ENCODE measurements around the gene XXYLT1.

XXYLT1 gene

DNA sequence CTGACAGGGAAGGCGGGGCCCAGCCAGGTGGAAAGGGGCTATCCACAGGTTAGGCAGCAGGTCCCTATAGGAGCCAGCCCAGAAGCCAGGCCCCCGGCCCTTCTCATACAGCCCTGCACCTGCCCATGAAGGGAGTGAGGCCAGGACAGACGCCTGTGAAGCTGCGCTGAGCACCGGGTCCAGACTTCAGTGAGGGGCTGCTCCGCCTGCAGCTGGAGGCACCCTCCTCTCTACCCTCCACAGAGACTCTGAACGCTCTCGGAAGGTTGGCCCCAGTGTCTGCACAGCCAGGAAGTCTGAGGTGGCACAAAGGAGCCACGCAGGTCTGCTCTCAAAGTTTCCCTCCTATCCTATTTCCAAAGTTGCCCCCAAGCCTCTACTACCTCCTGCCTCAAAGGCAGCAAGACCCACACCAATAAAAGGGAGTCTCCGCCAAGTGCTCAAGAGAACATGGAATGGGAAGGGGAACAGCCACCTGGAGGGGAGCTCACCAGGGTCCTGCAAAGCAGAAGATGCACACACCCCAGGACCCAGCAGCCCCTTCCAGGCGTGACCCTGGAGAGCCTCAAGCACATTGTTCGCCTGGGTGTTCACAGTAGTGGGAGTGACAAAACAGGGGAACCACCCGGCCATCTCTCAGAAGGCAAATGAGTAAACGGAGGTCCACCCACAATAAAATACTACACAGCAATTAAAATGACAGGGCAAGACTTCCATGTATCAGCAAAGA lies 19.5 kb downstream of the XXYLT1 start:
- Histone ChIP-seq H3K27ac (ENCODE audit: poor library complexity, severe bottlenecking) (no peak overlapping the region), H3K36me3 (ENCODE audit: low read depth) (no peaks in the 10 kb centered on the region), H3K27me3 (ENCODE audit: insufficient read depth, poor library complexity, severe bottlenecking) (no peaks in the 10 kb centered on the region), H3K4me1 (ENCODE audit: insufficient read depth, poor library complexity, severe bottlenecking) (no peaks in the 10 kb centered on the region), H3K4me3 (ENCODE audit: severe bottlenecking) (no peak overlapping the region), H3K9me3 (ENCODE audit: severe bottlenecking) (no peaks in the 10 kb centered on the region)
- ATAC-seq (ENCODE audit: low read depth) (no peak), DNase-seq (ENCODE audit: low spot score) (no peak)
- TF ChIP-seq, protein P1, sequence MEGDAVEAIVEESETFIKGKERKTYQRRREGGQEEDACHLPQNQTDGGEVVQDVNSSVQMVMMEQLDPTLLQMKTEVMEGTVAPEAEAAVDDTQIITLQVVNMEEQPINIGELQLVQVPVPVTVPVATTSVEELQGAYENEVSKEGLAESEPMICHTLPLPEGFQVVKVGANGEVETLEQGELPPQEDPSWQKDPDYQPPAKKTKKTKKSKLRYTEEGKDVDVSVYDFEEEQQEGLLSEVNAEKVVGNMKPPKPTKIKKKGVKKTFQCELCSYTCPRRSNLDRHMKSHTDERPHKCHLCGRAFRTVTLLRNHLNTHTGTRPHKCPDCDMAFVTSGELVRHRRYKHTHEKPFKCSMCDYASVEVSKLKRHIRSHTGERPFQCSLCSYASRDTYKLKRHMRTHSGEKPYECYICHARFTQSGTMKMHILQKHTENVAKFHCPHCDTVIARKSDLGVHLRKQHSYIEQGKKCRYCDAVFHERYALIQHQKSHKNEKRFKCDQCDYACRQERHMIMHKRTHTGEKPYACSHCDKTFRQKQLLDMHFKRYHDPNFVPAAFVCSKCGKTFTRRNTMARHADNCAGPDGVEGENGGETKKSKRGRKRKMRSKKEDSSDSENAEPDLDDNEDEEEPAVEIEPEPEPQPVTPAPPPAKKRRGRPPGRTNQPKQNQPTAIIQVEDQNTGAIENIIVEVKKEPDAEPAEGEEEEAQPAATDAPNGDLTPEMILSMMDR (IDR thresholded peaks at IDR 0.05; ENCODE audit: poor library complexity, severe bottlenecking): no peak

DNA sequence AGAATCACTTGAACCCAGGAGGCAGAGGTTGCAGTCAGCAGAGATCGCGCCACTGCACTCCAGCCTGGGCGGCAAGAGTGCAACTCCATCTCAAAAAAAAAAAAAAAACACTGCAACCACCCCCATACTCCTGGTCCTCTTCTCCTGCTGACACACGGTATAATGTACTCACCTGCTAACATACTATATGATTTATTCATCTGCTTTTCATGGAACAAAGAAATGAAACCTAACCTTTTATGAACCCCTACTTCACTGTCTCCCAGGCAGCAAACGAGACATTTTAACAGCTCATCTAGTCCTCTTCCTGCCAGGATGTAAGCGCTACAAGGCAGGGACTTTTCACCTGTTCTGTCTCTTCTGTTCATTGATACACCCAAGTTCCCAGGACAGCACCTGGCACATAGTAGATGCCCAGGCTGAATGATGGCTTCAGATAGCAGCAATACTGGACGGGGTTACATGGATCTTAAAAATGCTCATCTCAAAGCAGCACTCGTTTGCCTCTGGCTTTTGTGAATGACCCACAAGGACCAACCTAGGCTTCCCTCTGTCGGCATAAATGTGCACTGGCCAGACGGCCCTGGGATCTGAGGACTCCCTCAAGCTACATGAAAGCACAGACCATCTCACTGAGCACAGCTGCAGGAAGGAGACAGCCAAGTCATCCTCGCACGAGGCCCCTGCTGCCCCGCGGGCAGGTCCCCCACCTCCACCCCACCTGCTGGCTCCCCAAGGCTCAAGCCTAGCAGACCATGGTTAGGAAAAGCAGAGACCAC lies 20.3 kb downstream of the XXYLT1 start:
- no peak for DNase-seq (ENCODE audit: low spot score)
- Histone ChIP-seq H3K27me3 (ENCODE audit: insufficient read depth, poor library complexity, severe bottlenecking) (no peaks in the 10 kb centered on the region), H3K9me3 (ENCODE audit: severe bottlenecking) (no peaks in the 10 kb centered on the region), H3K4me3 (ENCODE audit: severe bottlenecking) (no peak overlapping the region), H3K4me1 (ENCODE audit: insufficient read depth, poor library complexity, severe bottlenecking) (no peaks in the 10 kb centered on the region), H3K36me3 (ENCODE audit: low read depth) (no peaks in the 10 kb centered on the region), H3K27ac (ENCODE audit: poor library complexity, severe bottlenecking) (no peak overlapping the region)
- TF ChIP-seq, protein P1 (IDR thresholded peaks at IDR 0.05; ENCODE audit: poor library complexity, severe bottlenecking): peak; percentile 6
- no peak for ATAC-seq (ENCODE audit: low read depth)

DNA sequence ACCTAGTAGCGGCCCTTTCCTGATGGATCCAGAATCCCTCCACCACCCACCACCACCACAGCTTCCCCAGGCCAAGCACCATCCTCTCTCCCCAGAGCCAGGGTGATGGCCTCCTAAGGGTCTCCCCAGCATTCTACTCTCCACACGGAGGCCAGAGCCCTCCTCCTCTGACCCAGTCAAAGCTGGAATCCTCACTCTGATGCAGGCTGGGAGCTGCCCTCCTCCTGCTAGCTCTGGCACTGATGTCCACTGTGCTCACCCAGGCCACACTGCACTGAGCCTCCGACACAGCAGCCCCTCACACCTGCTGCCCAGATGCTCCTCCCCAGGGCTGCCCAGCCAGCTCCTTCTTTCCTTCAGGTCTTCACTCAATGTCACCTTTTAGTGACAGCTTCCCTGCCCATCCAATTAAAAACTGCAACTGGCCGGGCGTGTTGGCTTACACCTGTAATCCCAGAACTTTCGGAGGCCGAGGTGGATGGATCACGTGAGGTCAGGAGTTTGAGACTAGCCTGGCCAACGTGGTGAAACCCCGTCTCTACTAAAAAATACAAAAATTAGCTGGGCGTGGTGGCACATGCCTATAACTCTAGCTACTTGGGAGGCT lies 21.0 kb downstream of the XXYLT1 start:
- ATAC-seq (ENCODE audit: low read depth) (no peak), DNase-seq (ENCODE audit: low spot score) (no peak)
- Histone ChIP-seq H3K27me3 (ENCODE audit: insufficient read depth, poor library complexity, severe bottlenecking) (no peaks in the 10 kb centered on the region), H3K4me1 (ENCODE audit: insufficient read depth, poor library complexity, severe bottlenecking) (no peaks in the 10 kb centered on the region), H3K36me3 (ENCODE audit: low read depth) (no peaks in the 10 kb centered on the region), H3K9me3 (ENCODE audit: severe bottlenecking) (no peaks in the 10 kb centered on the region), H3K4me3 (ENCODE audit: severe bottlenecking) (no peak overlapping the region), H3K27ac (ENCODE audit: poor library complexity, severe bottlenecking) (no peak overlapping the region)
- TF ChIP-seq, protein P1 (IDR thresholded peaks at IDR 0.05; ENCODE audit: poor library complexity, severe bottlenecking): no peak

DNA sequence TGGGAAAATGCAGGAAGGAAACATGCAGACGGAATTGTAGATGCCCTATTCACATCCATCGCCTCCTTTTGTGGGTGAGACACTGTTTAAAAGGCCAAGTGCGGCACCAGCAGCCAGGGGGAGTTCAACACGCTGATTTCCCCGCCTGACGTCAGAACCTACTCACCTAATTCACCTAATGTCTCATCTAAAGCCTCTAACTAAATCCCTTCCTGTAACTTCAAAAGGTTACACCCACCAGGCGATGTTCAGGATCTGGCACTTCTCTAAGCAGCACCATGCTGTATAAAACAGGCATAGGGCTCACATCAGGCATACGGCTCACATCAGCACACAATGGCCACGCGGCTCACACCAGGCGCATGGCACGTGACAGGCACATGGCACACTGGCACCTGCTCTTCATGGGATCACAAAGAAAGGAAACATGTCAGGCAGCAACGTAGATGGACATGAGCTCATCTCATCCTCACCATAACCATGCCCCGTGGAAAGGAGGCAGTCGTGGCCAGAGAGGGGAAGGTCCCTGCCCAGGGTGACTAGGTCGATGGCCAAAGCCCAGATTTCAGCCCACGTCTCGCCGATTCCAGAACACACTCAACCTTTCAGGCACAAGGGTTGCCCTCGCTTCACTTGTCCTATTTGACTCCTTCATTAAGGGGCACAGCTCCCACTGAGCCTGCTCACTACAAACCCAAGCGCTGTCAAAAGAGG lies 21.7 kb downstream of the XXYLT1 start:
- no peak overlapping the region for H3K27ac ChIP-seq (ENCODE audit: poor library complexity, severe bottlenecking)
- DNase-seq (ENCODE audit: low spot score) (no peak), ATAC-seq (ENCODE audit: low read depth) (no peak)
- H3K4me1 ChIP-seq (ENCODE audit: insufficient read depth, poor library complexity, severe bottlenecking): no peaks in the 10 kb centered on the region
- H3K4me3 ChIP-seq (ENCODE audit: severe bottlenecking): no peak overlapping the region
- TF ChIP-seq, protein P1 (IDR thresholded peaks at IDR 0.05; ENCODE audit: poor library complexity, severe bottlenecking): no peak
- H3K36me3 ChIP-seq (ENCODE audit: low read depth): no peaks in the 10 kb centered on the region
- H3K9me3 ChIP-seq (ENCODE audit: severe bottlenecking): no peaks in the 10 kb centered on the region
- H3K27me3 ChIP-seq (ENCODE audit: insufficient read depth, poor library complexity, severe bottlenecking): no peaks in the 10 kb centered on the region

Data from RWPE2 (cell line).